HepG2 (cell line): Measurements from ENCODE around the gene TPGS1. TPM values are rescaled to one million over a fixed set of nuclear protein-coding genes. Genes with fewer than 3 reads are reported as not detected.

Experiments
- ATAC-seq: fragments of 200-7000 bp; cut with Tn5 transposase; 3 replicates; pipeline ENCODE4 v1.9.1; 2020; ENCODE audit warnings: mild to moderate bottlenecking, moderate library complexity
- BruUV-seq: library from RNA; stranded (reverse); fragments of 400-500 nt; replicated peaks from 2 replicates; lab custom pipeline; 2021; lab: Mats Ljungman, UMichigan
- CTCF ChIA-PET: fragments of 300-600 bp; formaldehyde crosslinking; extraction: SDS; loops from one replicate; lab custom pipeline; 2021; ENCODE audit warnings: low total read pairs, inconsistent platforms, low intra/inter-chr PET ratio; lab: Yijun Ruan, JAX
- POLR2A ChIA-PET: fragments of 350-600 bp; sonication (Branson Sonifier 250); formaldehyde crosslinking; loops from one replicate; lab custom pipeline; 2020; ENCODE audit warnings: antibody characterized with exemption, inconsistent platforms; lab: Yijun Ruan, JAX
- DNase-seq: peaks from one replicate; pipeline ENCODE4 v3.0.0-alpha.2; 2015; ENCODE audit warnings: low spot score
- FAIRE-seq: peaks from 3 replicates; lab custom pipeline; 2011; peaks lifted over from hg19 to GRCh38; lab: Jason Lieb, UNC
- H2AFZ ChIP-seq: one replicate; pipeline ENCODE4 v1.6.1; 2011; ENCODE audit warnings: low read length, inconsistent platforms
- H3K27ac ChIP-seq: fragments of 300-600 bp; 3 replicates; pipeline ENCODE4 v1.8.0; 2011; ENCODE audit warnings: mixed run types, mild to moderate bottlenecking, mixed read lengths, low read length, inconsistent platforms; ENCODE audit not compliant: insufficient read depth; ENCODE audit errors: extremely low read length
- H3K27me3 ChIP-seq, 2 experiments: fragments of 200-600 bp in 1 of 2; 2 replicates in 1 of 2; 3 replicates in 1 of 2; pipeline versions ENCODE4 v1.6.0 to v1.8.0; 2011; ENCODE audit warnings: low read length in 2 of 2, mild to moderate bottlenecking in 2 of 2, moderate library complexity in 2 of 2, inconsistent platforms in 1 of 2; ENCODE audit not compliant: insufficient read depth in 2 of 2, control insufficient read depth in 1 of 2
- H3K36me3 ChIP-seq, 2 experiments: fragments of 200-600 bp in 1 of 2; replicated peaks in 1 of 2; 2 replicates in 1 of 2; 3 replicates in 1 of 2; pipeline versions ENCODE4 v1.5.1 to v1.8.0; 2011; ENCODE audit warnings: low read length in 2 of 2, inconsistent platforms in 1 of 2; ENCODE audit not compliant: insufficient read depth in 2 of 2, control insufficient read depth in 1 of 2
- H3K4me1 ChIP-seq: 2 replicates; pipeline ENCODE4 v1.5.1; 2012; ENCODE audit warnings: low read length, inconsistent platforms; ENCODE audit not compliant: insufficient read depth
- H3K4me2 ChIP-seq: 2 replicates; pipeline ENCODE4 v1.6.0; 2011; ENCODE audit warnings: low read depth, low read length, inconsistent platforms
- H3K4me3 ChIP-seq, 3 experiments: fragments of 200-600 bp in 1 of 3; sonication (generic), shearing (Covaris generic) in 1 of 3; replicated peaks in 1 of 3; 2 replicates each; pipeline ENCODE4 v1.5.1; 2011 to 2016; ENCODE audit warnings: low read length in 3 of 3, inconsistent platforms in 2 of 3, low read depth in 2 of 3, mild to moderate bottlenecking in 2 of 3, control low read depth in 1 of 3, mixed read lengths in 1 of 3; ENCODE audit not compliant: insufficient read depth in 1 of 3
- H3K79me2 ChIP-seq: one replicate; pipeline ENCODE4 v1.6.1; 2011; ENCODE audit warnings: low read length, inconsistent platforms; ENCODE audit not compliant: insufficient read depth
- H3K9ac ChIP-seq: 2 replicates; pipeline ENCODE4 v1.6.0; 2011; ENCODE audit warnings: mild to moderate bottlenecking, low read depth, low read length, inconsistent platforms; ENCODE audit not compliant: insufficient read depth
- H3K9me3 ChIP-seq: 2 replicates; pipeline ENCODE4 v1.5.1; 2012; ENCODE audit warnings: mild to moderate bottlenecking, low read length
- H4K20me1 ChIP-seq: 2 replicates; pipeline ENCODE4 v1.6.0; 2011; ENCODE audit warnings: inconsistent platforms, mild to moderate bottlenecking, low read length, moderate library complexity; ENCODE audit not compliant: insufficient read depth
- CHD4 ChIP-seq: fragments of 200-600 bp; sonication (generic); IDR thresholded peaks from 2 replicates; pipeline ENCODE4 v1.7.0; 2017; ENCODE audit warnings: mild to moderate bottlenecking, low read length, borderline replicate concordance
- CREBL2 ChIP-seq: sonication (generic); formaldehyde crosslinking; IDR thresholded peaks from 2 replicates; pipeline ENCODE4 v1.8.1; 2023; ENCODE audit warnings: missing genetic modification reagents, mild to moderate bottlenecking, borderline replicate concordance
- FOXJ3 ChIP-seq: sonication (generic); formaldehyde crosslinking; IDR thresholded peaks from 2 replicates; pipeline ENCODE4 v1.4.0; 2020; ENCODE audit warnings: missing genetic modification reagents, mild to moderate bottlenecking, borderline replicate concordance
- MTF1 ChIP-seq: sonication (generic); formaldehyde crosslinking; IDR thresholded peaks from 2 replicates; pipeline ENCODE4 v1.5.0; 2020; ENCODE audit warnings: missing genetic modification reagents
- RFX3 ChIP-seq: IDR thresholded peaks from 2 replicates; pipeline ENCODE4 v1.6.1; 2016; ENCODE audit warnings: missing biosample characterization, missing genetic modification reagents
- SMARCC2 ChIP-seq: fragments of 450-650 bp; IDR thresholded peaks from 2 replicates; pipeline ENCODE4 v1.6.1; 2017; ENCODE audit warnings: antibody characterized with exemption, mild to moderate bottlenecking
- STAT6 ChIP-seq: sonication (generic); formaldehyde crosslinking; IDR thresholded peaks from 2 replicates; pipeline ENCODE4 v1.4.0; 2020; ENCODE audit warnings: missing genetic modification reagents, mild to moderate bottlenecking, borderline replicate concordance
- ZNF253 ChIP-seq: sonication (generic); formaldehyde crosslinking; IDR thresholded peaks from 2 replicates; pipeline ENCODE4 v1.8.0; 2022; ENCODE audit warnings: mild to moderate bottlenecking, missing genetic modification reagents, borderline replicate concordance
- ZNF354B ChIP-seq: sonication (generic); formaldehyde crosslinking; IDR thresholded peaks from 2 replicates; pipeline ENCODE4 v1.8.0; 2022; ENCODE audit warnings: mild to moderate bottlenecking, missing genetic modification reagents
- ZNF382 ChIP-seq: sonication (generic); formaldehyde crosslinking; IDR thresholded peaks from 2 replicates; pipeline ENCODE4 v1.5.0; 2020; ENCODE audit warnings: missing genetic modification reagents, mild to moderate bottlenecking, borderline replicate concordance
- ZNF550 ChIP-seq: sonication (generic); formaldehyde crosslinking; IDR thresholded peaks from 2 replicates; pipeline ENCODE4 v1.4.0; 2020; ENCODE audit warnings: mild to moderate bottlenecking, missing genetic modification reagents, borderline replicate concordance
- ZNF577 ChIP-seq: sonication (generic); formaldehyde crosslinking; IDR thresholded peaks from 2 replicates; pipeline ENCODE4 v1.4.0; 2020; ENCODE audit warnings: mild to moderate bottlenecking, low read depth, missing genetic modification reagents, borderline replicate concordance
- ZNF703 ChIP-seq: sonication (generic); formaldehyde crosslinking; IDR thresholded peaks from 2 replicates; pipeline ENCODE4 v1.5.1; 2020; ENCODE audit warnings: missing genetic modification reagents, mild to moderate bottlenecking, moderate library complexity, borderline replicate concordance
- WGBS: methylation state at CpG from one replicate; pipeline ENCODE4 v1.1.6; 2017; ENCODE audit warnings: low lambda C conversion rate; 5-methylcytosine and 5-hydroxymethylcytosine counted together
- in situ Hi-C: cut with HindIII; loops from 2 replicates; pipeline ENCODE4 v1.10.0; 2017; ENCODE audit warnings: low pct_unique_long_range_greater_than_20kb; ENCODE audit not compliant: extremely low pct_ligation_motif_present
- intact Hi-C: fragments of 100-400 bp; cut with micrococcal nuclease; formaldehyde crosslinking; loops from one replicate; pipeline ENCODE4 v1.10.0; 2022; ENCODE audit not compliant: unreplicated experiment
- polyA plus RNA-seq, 8 experiments: library from polyadenylated mRNA; depleted of rRNA in 3 of 8; stranded (reverse) in 7 of 8; unstranded in 1 of 8; fragments of >200 nt; fragmentation: Illumina TruSeq in 4 of 8; extraction: Trizol in 4 of 8; gene quantifications; 2 replicates each; pipeline versions ENCODE4 v1.2.1 to v1.2.3, GENCODE V29; 2011 to 2016; ENCODE audit warnings: low read depth in 4 of 8, missing spikeins in 1 of 8, mixed read lengths in 1 of 8; ENCODE audit not compliant: insufficient read depth in 1 of 8
- total RNA-seq, 5 experiments: library from RNA; depleted of rRNA; stranded (reverse); fragments of >200 nt; fragmentation: Illumina TruSeq; extraction: Trizol; gene quantifications; 2 replicates each; pipeline ENCODE4 v1.2.3, GENCODE V29; 2016; ENCODE audit warnings: low read depth in 1 of 5
- TF ChIP-seq, protein P1 (sequence below): sonication (generic); formaldehyde crosslinking; IDR thresholded peaks from 2 replicates; pipeline ENCODE4 v1.4.0; 2020; ENCODE audit warnings: missing genetic modification reagents

TPGS1 gene
- total and polyA plus RNA-seq, 2 of the 13 experiments (the other 11 are each of a cell fraction or from before 2014, with no cell fraction given) = 1.1 to 6.2 TPM

DNA sequence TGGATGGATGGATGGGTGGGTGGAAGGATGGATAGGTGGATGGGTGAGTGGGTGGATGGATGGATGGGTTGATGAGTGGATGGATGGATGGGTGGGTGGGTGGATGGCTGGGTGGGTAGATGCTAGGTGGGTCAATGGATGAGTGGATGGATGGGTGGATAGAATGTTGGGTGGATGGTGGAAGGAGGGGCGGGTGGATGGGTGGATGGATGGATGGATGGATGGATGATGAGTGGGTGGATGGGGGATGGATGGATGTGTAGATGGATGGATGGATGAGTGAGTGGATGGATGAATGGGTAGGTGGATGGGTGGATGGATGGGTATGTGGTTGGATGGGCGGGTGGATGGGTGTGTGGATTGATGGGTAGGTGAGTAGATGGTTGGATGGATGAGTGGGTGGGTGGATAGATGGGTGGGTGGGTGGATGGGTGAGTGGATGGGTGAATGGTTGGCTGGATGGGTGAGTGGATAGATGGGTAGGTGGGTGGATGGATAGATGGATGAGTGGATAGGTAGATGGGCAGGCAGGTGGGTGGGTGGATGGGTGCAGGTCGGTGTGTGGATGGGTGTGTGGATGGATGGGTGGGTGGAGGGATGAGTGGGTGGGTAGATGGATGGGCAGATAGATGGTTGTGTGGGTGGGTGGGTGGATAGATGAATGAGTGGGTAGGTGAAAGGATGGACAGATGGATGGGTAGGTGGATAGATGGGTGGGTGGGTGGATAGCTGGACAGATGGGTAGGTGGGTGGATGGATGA is 42.1 kb upstream of the TPGS1 start (continued):
- TF ChIP-seq ZNF550 = no peak
- TF ChIP-seq FOXJ3 (CRISPR knock-in tag) = no peak
- TF ChIP-seq CHD4 = no peak
- TF ChIP-seq ZNF703 = no peak
- TF ChIP-seq SMARCC2 = no peak
- no peak for TF ChIP-seq CREBL2 (CRISPR knock-in tag)
- TF ChIP-seq ZNF354B (CRISPR knock-in tag) = no peak
- TF ChIP-seq ZNF577 (CRISPR knock-in tag) = no peak
- TF ChIP-seq, all 625 proteins: peak for 0

GRCh38 chr19:467554-467953 is 39.7 kb upstream of the TPGS1 start:
- H3K79me2 ChIP-seq = no peaks in the 10 kb centered on the region
- ChIA-PET CTCF (no interaction called here), POLR2A (no interaction called here)
- peaks cover 21% of the 10 kb centered on the region for H3K4me1 ChIP-seq
- no TSS peak for BruUV-seq
- peaks cover 0 to 8% of the 10 kb centered on the region in 2 experiments; a peak in 2 of 5 replicates for H3K27me3 ChIP-seq
- TF ChIP-seq, protein P1, sequence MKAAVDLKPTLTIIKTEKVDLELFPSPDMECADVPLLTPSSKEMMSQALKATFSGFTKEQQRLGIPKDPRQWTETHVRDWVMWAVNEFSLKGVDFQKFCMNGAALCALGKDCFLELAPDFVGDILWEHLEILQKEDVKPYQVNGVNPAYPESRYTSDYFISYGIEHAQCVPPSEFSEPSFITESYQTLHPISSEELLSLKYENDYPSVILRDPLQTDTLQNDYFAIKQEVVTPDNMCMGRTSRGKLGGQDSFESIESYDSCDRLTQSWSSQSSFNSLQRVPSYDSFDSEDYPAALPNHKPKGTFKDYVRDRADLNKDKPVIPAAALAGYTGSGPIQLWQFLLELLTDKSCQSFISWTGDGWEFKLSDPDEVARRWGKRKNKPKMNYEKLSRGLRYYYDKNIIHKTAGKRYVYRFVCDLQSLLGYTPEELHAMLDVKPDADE = no peak
- TF ChIP-seq ZNF253 (CRISPR knock-in tag) = no peak
- no peak for TF ChIP-seq ZNF382 (CRISPR knock-in tag)
- TF ChIP-seq MTF1 (CRISPR knock-in tag) = no peak
- TF ChIP-seq RFX3 (CRISPR knock-in tag) = no peak
- TF ChIP-seq STAT6 = no peak
- no peaks in the 10 kb centered on the region for H3K9me3 ChIP-seq
- no peak for DNase-seq
- no peak overlapping the region for H3K4me3 ChIP-seq
- no peak overlapping the region for H3K4me2 ChIP-seq
- H3K27ac ChIP-seq = no peak overlapping the region
- no peak overlapping the region for H3K9ac ChIP-seq
- in situ Hi-C loops (no loop called here), intact Hi-C loops (no loop called here)
- WGBS = 3% methylated on average over 5 of the region's 11 CpGs
- H2AFZ ChIP-seq = no peak overlapping the region
- H4K20me1 ChIP-seq = no peaks in the 10 kb centered on the region
- no peak for ATAC-seq
- H3K36me3 ChIP-seq = no peaks in the 10 kb centered on the region
- no peak for FAIRE-seq
